ENCODE results near the gene ATF6. TPM values are rescaled to one million over a fixed set of nuclear protein-coding genes. Genes with fewer than 3 reads are reported as not detected.

Gene ATF6
- total and polyA plus RNA-seq, 9 of the 15 experiments (the other 6 are each of a cell fraction or from before 2014, with no cell fraction given): 11.7 to 32.4 (median 20.4) TPM

DNA sequence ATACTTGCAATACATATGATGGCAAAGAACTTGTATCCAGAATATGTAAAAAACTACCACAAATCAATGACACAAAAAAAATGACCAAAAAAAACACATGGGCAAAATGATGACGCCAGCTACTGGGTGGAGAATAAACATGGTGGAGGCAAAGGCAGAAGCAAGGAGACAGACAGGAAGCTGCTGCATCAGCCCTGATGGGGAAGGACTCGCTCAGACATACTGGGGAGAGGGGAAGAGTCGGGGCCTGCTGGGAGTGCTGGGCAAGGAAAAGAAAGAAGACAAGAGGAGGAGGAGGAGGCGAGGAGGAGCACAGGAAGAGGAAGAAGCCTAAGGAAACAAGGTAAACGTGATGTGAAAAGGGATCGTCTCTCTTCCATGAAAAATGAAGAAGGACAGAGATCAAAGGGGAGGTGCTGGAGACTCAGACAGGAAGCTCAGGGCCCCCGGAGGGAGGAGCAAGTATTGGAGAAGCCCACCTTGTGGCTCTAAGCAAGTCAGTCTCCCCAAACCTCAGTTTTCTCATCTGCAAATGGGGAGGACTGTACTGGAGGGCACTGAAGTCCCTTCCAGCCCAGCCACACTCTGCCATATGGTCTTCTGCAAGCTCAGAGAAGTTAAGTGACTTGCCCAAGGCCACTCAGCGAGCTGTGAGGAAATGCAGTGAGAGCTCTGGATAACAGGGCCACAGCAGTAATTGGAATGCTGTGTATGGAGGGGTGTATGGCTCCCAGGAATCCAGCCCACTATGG is 233.4 kb downstream of the ATF6 start:
- peaks cover 54 to 78% of the 10 kb centered on the region in 2 experiments; a peak in 4 of 5 replicates for H3K27me3 ChIP-seq (ENCODE audit: control insufficient read depth in 2 of 2, insufficient read depth in 2 of 2, low read length in 2 of 2)
- no peaks in the 10 kb centered on the region for H3K9me1 ChIP-seq (ENCODE audit: control insufficient read depth, insufficient read depth, low read length)
- DNase-seq (ENCODE audit: extremely low read depth in 1 of 4, low spot score in 3 of 4): no peak
- under 1% methylated on average over 8 of the region's 8 CpGs for WGBS (ENCODE audit: insufficient coverage, low coverage, missing lambda C conversion rate)
- no peak overlapping the region for H3K9ac ChIP-seq (ENCODE audit: insufficient read depth in 1 of 2, low read depth in 2 of 2, low read length in 2 of 2)
- intact Hi-C loops (cut with micrococcal nuclease) (no loop called here), in situ Hi-C loops (cut with MboI) (loop anchor here (25.0 kb wide), 1 partner anchor 537 kb away; no protein-coding TSS in a partner anchor)
- H3K27ac ChIP-seq (ENCODE audit: extremely low read depth, low read depth, low read length): no peak overlapping the region
- FAIRE-seq: no peak
- no peaks in the 10 kb centered on the region for H4K20me1 ChIP-seq (replicated peaks; ENCODE audit: control insufficient read depth, insufficient read depth, low read length)
- no TSS peak for BruUV-seq (replicated peaks)
- TF ChIP-seq RBM25 (IDR thresholded peaks at IDR 0.05; ENCODE audit: low read depth, low read length, severe bottlenecking): peak; percentile 62
- TF ChIP-seq ZFP36 (IDR thresholded peaks at IDR 0.05; ENCODE audit: low read depth, low read length, partially characterized antibody): peak; percentile 31
- TF ChIP-seq EHMT2 (IDR thresholded peaks at IDR 0.05): 0 out of 2 replicates have a peak, but pooled peaks have one; percentile 30
- TF ChIP-seq ZNF57 (CRISPR knock-in tag; IDR thresholded peaks at IDR 0.05): no peak
- no peak overlapping the region; the same call in 1 of the 2 replicates for H3K4me2 ChIP-seq (ENCODE audit: insufficient read depth, low read length)
- H3K4me3 ChIP-seq: no peak overlapping the region
- H3K9me3 ChIP-seq (replicated peaks; ENCODE audit: control insufficient read depth, insufficient read depth, low read depth, low read length): no peaks in the 10 kb centered on the region
- ChIA-PET POLR2A (interaction anchor here (0.7 to 1.9 kb wide), 4 partner anchors 12 to 562 kb away, joined by 3 to 7 read pairs (median 4); no protein-coding TSS in a partner anchor), CTCF (ENCODE audit: low intra/inter-chr PET ratio) (no interaction called here)
- no peaks in the 10 kb centered on the region; a peak in 1 of 5 replicates for H3K4me1 ChIP-seq (replicated peaks in 1 of 2; ENCODE audit: control insufficient read depth in 2 of 2, insufficient read depth in 2 of 2, low read length in 2 of 2)
- H3K36me3 ChIP-seq (ENCODE audit: control insufficient read depth, insufficient read depth, low read length): no peaks in the 10 kb centered on the region
- H3K79me2 ChIP-seq (ENCODE audit: control insufficient read depth, insufficient read depth, low read length): no peaks in the 10 kb centered on the region
- no peak for ATAC-seq
- peak overlapping the region; percentile 49; the same call in 1 of the 2 replicates for H2AFZ ChIP-seq (ENCODE audit: low read depth, low read length)

DNA sequence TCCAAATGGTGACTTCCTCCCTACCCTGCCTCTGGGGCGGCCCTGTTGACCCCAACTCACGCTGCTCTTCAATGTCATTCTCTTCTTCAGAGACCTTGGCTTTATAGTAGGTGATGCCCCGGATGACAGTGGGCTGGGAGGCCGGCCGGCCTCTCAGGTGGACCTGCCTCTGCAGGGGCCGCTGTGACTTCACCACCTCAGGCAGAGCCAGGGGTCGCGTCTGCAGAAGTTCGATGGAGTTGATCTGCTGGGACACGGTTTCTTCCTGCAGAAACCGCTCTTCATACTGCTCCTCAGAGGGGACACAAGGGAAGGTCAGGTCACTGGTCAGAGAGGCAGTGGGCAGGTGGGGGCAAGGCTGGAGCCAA is 233.9 kb downstream of the ATF6 start:
- Histone ChIP-seq H3K27ac (ENCODE audit: extremely low read depth, low read depth, low read length) (no peak overlapping the region), H3K9ac (ENCODE audit: insufficient read depth in 1 of 2, low read depth in 2 of 2, low read length in 2 of 2) (no peak overlapping the region), H3K4me3 (no peak overlapping the region), H3K79me2 (ENCODE audit: control insufficient read depth, insufficient read depth, low read length) (no peaks in the 10 kb centered on the region), H3K4me1 (replicated peaks in 1 of 2; ENCODE audit: control insufficient read depth in 2 of 2, insufficient read depth in 2 of 2, low read length in 2 of 2) (no peaks in the 10 kb centered on the region; a peak in 1 of 5 replicates), H3K4me2 (ENCODE audit: insufficient read depth, low read length) (no peak overlapping the region), H3K9me3 (replicated peaks; ENCODE audit: control insufficient read depth, insufficient read depth, low read depth, low read length) (no peaks in the 10 kb centered on the region), H3K36me3 (ENCODE audit: control insufficient read depth, insufficient read depth, low read length) (no peaks in the 10 kb centered on the region), H4K20me1 (replicated peaks; ENCODE audit: control insufficient read depth, insufficient read depth, low read length) (no peaks in the 10 kb centered on the region), H2AFZ (ENCODE audit: low read depth, low read length) (no peak overlapping the region), H3K27me3 (ENCODE audit: control insufficient read depth in 2 of 2, insufficient read depth in 2 of 2, low read length in 2 of 2) (peaks cover 53 to 78% of the 10 kb centered on the region in 2 experiments; a peak in 4 of 5 replicates), H3K9me1 (ENCODE audit: control insufficient read depth, insufficient read depth, low read length) (no peaks in the 10 kb centered on the region)
- no TSS peak for BruUV-seq (replicated peaks)
- ChIA-PET POLR2A (interaction anchor here (0.7 to 0.8 kb wide), 2 partner anchors 26 to 561 kb away, joined by 3 to 4 read pairs; no protein-coding TSS in a partner anchor), CTCF (ENCODE audit: low intra/inter-chr PET ratio) (no interaction called here)
- 3% methylated on average over 10 of the region's 11 CpGs for WGBS (ENCODE audit: insufficient coverage, low coverage, missing lambda C conversion rate)
- in situ Hi-C loops (cut with MboI) (loop anchor here (25.0 kb wide), 1 partner anchor 538 kb away; no protein-coding TSS in a partner anchor), intact Hi-C loops (cut with micrococcal nuclease) (no loop called here)
- DNase-seq (ENCODE audit: extremely low read depth in 1 of 4, low spot score in 3 of 4) (no peak), FAIRE-seq (no peak), ATAC-seq (no peak)
- no peak for TF ChIP-seq ZNF561 (CRISPR knock-in tag; conservative IDR thresholded peaks at IDR 0.05)
- no peak for TF ChIP-seq MLX (CRISPR knock-in tag; conservative IDR thresholded peaks at IDR 0.05)
- no peak for TF ChIP-seq GABPB2 (CRISPR knock-in tag; conservative IDR thresholded peaks at IDR 0.05)
- TF ChIP-seq SMARCA4 (IDR thresholded peaks at IDR 0.05): no peak
- TF ChIP-seq SMARCE1 (IDR thresholded peaks at IDR 0.05): no peak
- TF ChIP-seq POLR2AphosphoS5 (IDR thresholded peaks at IDR 0.05; ENCODE audit: control insufficient read depth, insufficient read depth, low read depth, low read length): no peak
- TF ChIP-seq, protein P1, sequence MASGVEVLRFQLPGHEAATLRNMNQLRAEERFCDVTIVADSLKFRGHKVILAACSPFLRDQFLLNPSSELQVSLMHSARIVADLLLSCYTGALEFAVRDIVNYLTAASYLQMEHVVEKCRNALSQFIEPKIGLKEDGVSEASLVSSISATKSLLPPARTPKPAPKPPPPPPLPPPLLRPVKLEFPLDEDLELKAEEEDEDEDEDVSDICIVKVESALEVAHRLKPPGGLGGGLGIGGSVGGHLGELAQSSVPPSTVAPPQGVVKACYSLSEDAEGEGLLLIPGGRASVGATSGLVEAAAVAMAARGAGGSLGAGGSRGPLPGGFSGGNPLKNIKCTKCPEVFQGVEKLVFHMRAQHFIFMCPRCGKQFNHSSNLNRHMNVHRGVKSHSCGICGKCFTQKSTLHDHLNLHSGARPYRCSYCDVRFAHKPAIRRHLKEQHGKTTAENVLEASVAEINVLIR (CRISPR knock-in tag; IDR thresholded peaks at IDR 0.05): no peak
- no peak for TF ChIP-seq CBFA2T3 (IDR thresholded peaks at IDR 0.05)
- TF ChIP-seq LARP7 (IDR thresholded peaks at IDR 0.05): no peak
- no peak for TF ChIP-seq TGIF2 (CRISPR knock-in tag; IDR thresholded peaks at IDR 0.05)
- no peak for TF ChIP-seq SUPT5H (IDR thresholded peaks at IDR 0.05)
